Measurements from ENCODE around the gene PCID2. TPM values are rescaled to one million over a fixed set of nuclear protein-coding genes. Genes with fewer than 3 reads are reported as not detected.

The PCID2 gene
- total RNA-seq, 1 donor from 2014 or later = 67.1 TPM

- Mint-ChIP-seq H3K36me3 (ENCODE audit: low read depth) (peaks cover 69% of the 10 kb centered on the region), H3K27ac (no peak overlapping the region), H3K9me3 (no peaks in the 10 kb centered on the region), H3K4me1 (ENCODE audit: low read depth) (no peaks in the 10 kb centered on the region), H3K4me3 (ENCODE audit: low read depth) (no peak overlapping the region), H3K27me3 (ENCODE audit: low read depth) (no peaks in the 10 kb centered on the region)
- intact Hi-C loops (cut with micrococcal nuclease) = no loop called here
- no peak for DNase-seq (ENCODE audit: low spot score)
Observed at GRCh38 chr13:113195360-113195759, 13.1 kb downstream of the PCID2 start.

- H3K4me3 Mint-ChIP-seq (ENCODE audit: low read depth) = no peak overlapping the region
- no peaks in the 10 kb centered on the region for H3K27me3 Mint-ChIP-seq (ENCODE audit: low read depth)
- DNase-seq (ENCODE audit: low spot score) = no peak
- intact Hi-C loops (cut with micrococcal nuclease) = no loop called here
- peaks cover 71% of the 10 kb centered on the region for H3K36me3 Mint-ChIP-seq (ENCODE audit: low read depth)
- H3K27ac Mint-ChIP-seq = no peak overlapping the region
- no peaks in the 10 kb centered on the region for H3K4me1 Mint-ChIP-seq (ENCODE audit: low read depth)
- no peaks in the 10 kb centered on the region for H3K9me3 Mint-ChIP-seq
Observed at GRCh38 chr13:113192902-113193301, 15.6 kb downstream of the PCID2 start.

- Mint-ChIP-seq H3K36me3 (ENCODE audit: low read depth) (peaks cover 71% of the 10 kb centered on the region), H3K4me1 (ENCODE audit: low read depth) (peaks cover 5% of the 10 kb centered on the region), H3K4me3 (ENCODE audit: low read depth) (no peak overlapping the region), H3K27me3 (ENCODE audit: low read depth) (no peaks in the 10 kb centered on the region), H3K27ac (no peak overlapping the region), H3K9me3 (no peaks in the 10 kb centered on the region)
- DNase-seq (ENCODE audit: low spot score) = no peak
- intact Hi-C loops (cut with micrococcal nuclease) = no loop called here
Observed at GRCh38 chr13:113192279-113192678, 16.2 kb downstream of the PCID2 start.

- no peak for DNase-seq (ENCODE audit: low spot score)
- H3K4me3 Mint-ChIP-seq (ENCODE audit: low read depth) = no peak overlapping the region
- intact Hi-C loops (cut with micrococcal nuclease) = no loop called here
- no peaks in the 10 kb centered on the region for H3K27me3 Mint-ChIP-seq (ENCODE audit: low read depth)
- no peak overlapping the region for H3K27ac Mint-ChIP-seq
- peaks cover 16% of the 10 kb centered on the region for H3K4me1 Mint-ChIP-seq (ENCODE audit: low read depth)
- peaks cover 67% of the 10 kb centered on the region for H3K36me3 Mint-ChIP-seq (ENCODE audit: low read depth)
- H3K9me3 Mint-ChIP-seq = no peaks in the 10 kb centered on the region
Observed at GRCh38 chr13:113190181-113190580, 18.3 kb downstream of the PCID2 start.

- H3K9me3 Mint-ChIP-seq = no peaks in the 10 kb centered on the region
- no peaks in the 10 kb centered on the region for H3K27me3 Mint-ChIP-seq (ENCODE audit: low read depth)
- no peak overlapping the region for H3K4me3 Mint-ChIP-seq (ENCODE audit: low read depth)
- no peak for DNase-seq (ENCODE audit: low spot score)
- peaks cover 20% of the 10 kb centered on the region for H3K4me1 Mint-ChIP-seq (ENCODE audit: low read depth)
- H3K36me3 Mint-ChIP-seq (ENCODE audit: low read depth) = peaks cover 64% of the 10 kb centered on the region
- H3K27ac Mint-ChIP-seq = peak overlapping the region; percentile 5
- intact Hi-C loops (cut with micrococcal nuclease) = no loop called here
Observed at GRCh38 chr13:113187883-113188665, 20.4 kb downstream of the PCID2 start.

- no peak for DNase-seq (ENCODE audit: low spot score)
- Mint-ChIP-seq H3K36me3 (ENCODE audit: low read depth) (peaks cover 61% of the 10 kb centered on the region), H3K27ac (peak overlapping the region; percentile 24), H3K4me1 (ENCODE audit: low read depth) (peaks cover 20% of the 10 kb centered on the region), H3K27me3 (ENCODE audit: low read depth) (no peaks in the 10 kb centered on the region), H3K4me3 (ENCODE audit: low read depth) (no peak overlapping the region), H3K9me3 (no peaks in the 10 kb centered on the region)
- intact Hi-C loops (cut with micrococcal nuclease) = no loop called here
Observed at GRCh38 chr13:113187263-113187669, 21.2 kb downstream of the PCID2 start.

GRCh38 chr13:113186061-113186900, 22.2 kb downstream of the PCID2 start:
- Mint-ChIP-seq H3K36me3 (ENCODE audit: low read depth) (peaks cover 69% of the 10 kb centered on the region), H3K27me3 (ENCODE audit: low read depth) (no peaks in the 10 kb centered on the region), H3K4me1 (ENCODE audit: low read depth) (peaks cover 20% of the 10 kb centered on the region), H3K4me3 (ENCODE audit: low read depth) (no peak overlapping the region), H3K27ac (no peak overlapping the region), H3K9me3 (no peaks in the 10 kb centered on the region)
- intact Hi-C loops (cut with micrococcal nuclease) = no loop called here
- no peak for DNase-seq (ENCODE audit: low spot score)

- Mint-ChIP-seq H3K27ac (no peak overlapping the region), H3K27me3 (ENCODE audit: low read depth) (no peaks in the 10 kb centered on the region), H3K9me3 (no peaks in the 10 kb centered on the region), H3K4me3 (ENCODE audit: low read depth) (no peak overlapping the region), H3K4me1 (ENCODE audit: low read depth) (peaks cover 20% of the 10 kb centered on the region), H3K36me3 (ENCODE audit: low read depth) (peaks cover 74% of the 10 kb centered on the region)
- no peak for DNase-seq (ENCODE audit: low spot score)
- intact Hi-C loops (cut with micrococcal nuclease) = no loop called here
Observed at GRCh38 chr13:113184568-113185440, 23.7 kb downstream of the PCID2 start.

- DNase-seq (ENCODE audit: low spot score) = no peak
- H3K36me3 Mint-ChIP-seq (ENCODE audit: low read depth) = peaks cover 74% of the 10 kb centered on the region
- no peak overlapping the region for H3K4me3 Mint-ChIP-seq (ENCODE audit: low read depth)
- H3K27me3 Mint-ChIP-seq (ENCODE audit: low read depth) = no peaks in the 10 kb centered on the region
- H3K27ac Mint-ChIP-seq = no peak overlapping the region
- intact Hi-C loops (cut with micrococcal nuclease) = no loop called here
- no peaks in the 10 kb centered on the region for H3K9me3 Mint-ChIP-seq
- peaks cover 22% of the 10 kb centered on the region for H3K4me1 Mint-ChIP-seq (ENCODE audit: low read depth)
Observed at GRCh38 chr13:113183450-113184129, 24.9 kb downstream of the PCID2 start.

- H3K36me3 Mint-ChIP-seq (ENCODE audit: low read depth) = peaks cover 69% of the 10 kb centered on the region
- no peak overlapping the region for H3K27ac Mint-ChIP-seq
- no peak overlapping the region for H3K4me3 Mint-ChIP-seq (ENCODE audit: low read depth)
- intact Hi-C loops (cut with micrococcal nuclease) = no loop called here
- peaks cover 15% of the 10 kb centered on the region for H3K4me1 Mint-ChIP-seq (ENCODE audit: low read depth)
- H3K9me3 Mint-ChIP-seq = no peaks in the 10 kb centered on the region
- no peaks in the 10 kb centered on the region for H3K27me3 Mint-ChIP-seq (ENCODE audit: low read depth)
- no peak for DNase-seq (ENCODE audit: low spot score)
Observed at GRCh38 chr13:113182046-113182445, 26.4 kb downstream of the PCID2 start.

- Mint-ChIP-seq H3K36me3 (ENCODE audit: low read depth) (peaks cover 74% of the 10 kb centered on the region), H3K27ac (no peak overlapping the region), H3K4me1 (ENCODE audit: low read depth) (peaks cover 8% of the 10 kb centered on the region), H3K9me3 (no peaks in the 10 kb centered on the region), H3K4me3 (ENCODE audit: low read depth) (no peak overlapping the region), H3K27me3 (ENCODE audit: low read depth) (no peaks in the 10 kb centered on the region)
- intact Hi-C loops (cut with micrococcal nuclease) = no loop called here
- no peak for DNase-seq (ENCODE audit: low spot score)
Observed at GRCh38 chr13:113179374-113180230, 28.9 kb downstream of the PCID2 start.

- intact Hi-C loops (cut with micrococcal nuclease) = no loop called here
Observed at GRCh38 chr13:113178896-113179167, 29.6 kb downstream of the PCID2 start.

More at GRCh38 chr13:113178896-113179167, 29.6 kb downstream of the PCID2 start:
- Mint-ChIP-seq H3K4me1 (ENCODE audit: low read depth) (peaks cover 8% of the 10 kb centered on the region), H3K9me3 (no peaks in the 10 kb centered on the region), H3K27ac (no peak overlapping the region), H3K27me3 (ENCODE audit: low read depth) (no peaks in the 10 kb centered on the region), H3K36me3 (ENCODE audit: low read depth) (peaks cover 77% of the 10 kb centered on the region), H3K4me3 (ENCODE audit: low read depth) (no peak overlapping the region)
- DNase-seq (ENCODE audit: low spot score) = no peak

Data from activated T-helper 2 cell treated with anti-CD3 and anti-CD28 coated beads, Interferon-gamma antibody, Interleukin-2, Interleukin-4, amounts not matched to agents 10 μg/mL and 5 μg/mL and 100 μg/mL, durations not matched to agents 14 hours and 24 hours and 36 hours (primary cell).